HG02938 (cell line): ENCODE data around the gene FAM156B.
"Not testable (repeated sequence)": the region's sequence is repeated elsewhere in the genome, so short reads cannot be mapped to it uniquely, and the experiment has no call there.

ENCODE experiments used
- ATAC-seq: cut with Tn5 transposase; IDR thresholded peaks from one replicate; pipeline ENCODE4 v1.9.1; 2021; ENCODE audit warnings: mild to moderate bottlenecking, moderate library complexity; ENCODE audit not compliant: unreplicated experiment

FAM156B gene

DNA sequence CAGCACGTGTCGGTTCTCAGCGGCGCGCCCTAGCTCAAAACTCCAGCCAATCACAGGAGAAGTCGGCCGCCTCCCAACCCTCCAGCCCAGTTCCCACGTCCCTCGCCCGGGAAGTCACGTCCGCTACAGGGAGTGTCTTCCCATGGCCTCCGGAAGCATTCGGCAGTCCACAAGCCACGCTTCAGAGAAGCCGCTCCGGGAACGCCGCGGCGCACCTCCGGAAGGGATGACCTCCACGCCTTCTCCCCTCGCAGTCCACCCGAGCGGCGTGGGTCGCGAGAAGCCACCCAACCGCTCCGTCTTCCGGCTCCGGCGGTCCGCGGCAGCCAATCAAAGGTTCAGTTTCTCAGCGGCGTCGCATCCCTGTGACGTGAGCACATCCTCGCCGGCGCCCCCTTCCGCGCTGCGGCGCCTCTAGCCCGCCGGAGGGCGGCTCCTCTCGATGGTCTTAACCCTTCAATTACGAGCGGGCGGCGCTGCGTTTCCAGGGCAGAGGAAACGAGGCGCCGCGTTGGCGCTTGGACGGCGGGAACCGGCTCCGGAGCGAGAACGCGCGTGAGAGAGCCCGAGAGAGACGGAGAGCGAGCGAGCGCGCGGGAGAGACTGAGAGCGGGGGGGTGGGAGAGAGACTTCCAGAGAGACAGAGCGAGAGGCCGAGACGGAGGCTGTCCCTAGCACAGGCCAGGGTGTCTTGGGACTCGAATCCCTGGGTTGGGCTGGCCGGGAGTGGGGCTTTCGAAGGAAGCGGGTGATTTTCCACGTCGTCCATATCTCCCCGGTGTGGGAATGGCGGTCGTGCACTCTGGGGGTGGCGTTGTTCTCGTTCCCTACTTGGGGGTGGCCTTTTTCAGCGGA is at the start of gene FAM156B:
TSS of gene FAM156B (plus strand) at position 476 of the 855 bp plus-strand sequence. CDS start 9,896 bp downstream, outside the sequence.
- peak; percentile 83 for ATAC-seq

DNA sequence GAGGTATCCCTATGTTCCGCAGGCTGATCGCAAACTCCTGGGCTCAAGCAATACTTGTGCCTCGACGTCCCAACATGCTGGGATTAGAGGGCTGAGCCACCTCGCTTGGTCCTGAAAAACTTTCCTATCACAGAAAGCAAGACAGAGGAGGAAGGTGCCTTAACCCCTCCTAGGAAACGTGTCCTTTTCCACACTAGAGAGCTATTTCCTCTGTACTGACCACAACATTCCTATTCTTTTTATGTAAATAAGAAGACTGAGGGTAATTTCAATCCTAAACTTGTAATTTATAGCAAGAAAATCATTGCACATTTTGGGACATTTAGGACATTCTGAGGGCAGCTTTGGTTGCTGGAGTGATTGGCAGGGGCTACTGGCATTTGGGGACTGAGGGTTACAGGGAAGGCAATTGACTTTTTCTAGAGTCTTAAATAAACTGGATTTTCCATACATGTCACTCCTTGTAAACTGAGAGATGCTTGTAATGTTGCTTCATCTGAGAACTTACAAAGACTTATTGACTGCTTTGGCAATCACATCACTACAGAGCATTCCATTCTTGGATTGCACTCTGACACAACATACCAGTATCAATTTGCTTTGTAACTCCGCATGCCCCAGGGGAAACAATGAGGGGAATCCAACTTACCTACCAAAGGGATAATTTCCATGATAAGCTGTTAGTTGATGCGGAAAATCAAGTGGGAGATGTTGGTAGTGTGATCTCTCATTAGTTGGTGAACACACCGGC is 44.8 kb upstream of the FAM156B start:
- ATAC-seq = no peak

DNA sequence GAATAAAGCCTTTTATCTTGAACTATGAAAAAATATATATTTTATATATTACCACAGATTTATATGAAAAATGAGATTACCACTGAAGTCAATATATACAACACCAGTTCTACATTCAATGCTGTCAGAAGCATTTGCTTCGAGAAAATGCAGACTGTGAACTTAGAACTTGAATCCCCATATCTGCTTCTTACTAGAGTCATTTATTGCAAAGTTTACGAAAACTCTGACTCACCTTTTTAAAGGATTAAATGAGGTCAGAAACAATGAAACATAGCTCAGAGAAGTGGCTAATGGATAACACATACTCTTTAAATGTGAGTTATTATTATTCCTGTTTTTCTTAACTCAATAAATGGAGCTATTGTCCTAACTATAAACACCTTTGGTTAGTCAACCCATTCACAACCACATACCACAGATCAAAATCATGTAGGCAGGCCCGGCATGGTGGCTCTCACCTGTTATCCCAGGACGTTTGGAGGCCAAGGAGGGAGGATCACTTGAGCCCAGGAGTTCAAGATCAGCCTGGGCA is 40.1 kb upstream of the FAM156B start:
- not testable (repeated sequence) for ATAC-seq

DNA sequence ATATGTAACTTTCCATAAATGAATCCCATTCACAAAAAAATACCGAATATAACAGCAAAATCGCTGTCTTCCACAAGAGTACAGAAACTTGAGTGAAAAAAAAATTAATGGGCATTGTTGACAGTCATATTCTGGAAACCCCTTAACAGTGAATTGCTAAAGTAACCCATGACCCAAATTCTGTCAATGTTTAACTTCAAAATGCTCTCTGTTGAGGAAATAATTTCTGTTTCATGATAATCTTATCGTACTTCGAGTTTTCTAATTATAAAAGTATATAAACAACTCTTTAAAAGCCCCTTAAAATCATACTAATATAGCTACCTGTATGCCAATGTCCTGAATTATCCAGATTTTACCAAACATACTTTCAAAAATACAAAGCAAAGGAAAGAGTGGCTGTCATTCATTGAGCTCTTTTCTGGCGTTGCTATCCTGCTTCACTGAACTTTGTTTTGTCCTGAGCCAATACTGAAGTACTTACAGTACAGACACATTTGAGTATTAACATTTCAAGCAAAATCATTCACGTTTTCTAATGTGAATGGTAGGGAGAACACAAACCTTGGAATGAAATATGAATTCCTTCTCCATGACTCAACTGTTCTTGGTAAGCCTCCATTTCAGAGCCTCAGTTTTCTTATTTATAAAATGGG is 31.7 kb upstream of the FAM156B start:
- ATAC-seq = no peak

GRCh38 chrX:52867610-52868348 is 29.4 kb upstream of the FAM156B start, which contains the start of gene XAGE3:
TSS of gene XAGE3 (minus strand) at chrX:52868083. CDS start at chrX:52867133, 950 bp downstream.
- ATAC-seq = no peak

DNA sequence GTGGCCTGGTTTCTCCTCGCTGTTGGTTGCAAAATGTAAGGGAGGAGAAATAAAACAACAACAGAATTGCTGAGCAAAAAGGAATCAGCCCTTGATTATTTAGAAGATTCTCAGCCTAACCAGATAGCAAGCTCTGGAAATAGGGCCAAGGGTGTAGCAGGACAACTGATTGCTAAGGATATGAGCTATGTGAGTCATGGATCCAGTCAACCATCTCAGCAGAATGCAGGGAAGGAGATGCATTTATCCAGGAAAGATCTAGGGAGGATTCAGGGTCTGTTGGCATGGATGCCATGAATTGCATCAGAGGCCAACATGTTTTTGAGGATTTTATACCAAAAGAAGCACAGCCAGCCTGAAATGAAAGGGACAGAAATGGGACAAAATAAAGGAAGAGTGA is 27.1 kb upstream of the FAM156B start:
- ATAC-seq = no peak

DNA sequence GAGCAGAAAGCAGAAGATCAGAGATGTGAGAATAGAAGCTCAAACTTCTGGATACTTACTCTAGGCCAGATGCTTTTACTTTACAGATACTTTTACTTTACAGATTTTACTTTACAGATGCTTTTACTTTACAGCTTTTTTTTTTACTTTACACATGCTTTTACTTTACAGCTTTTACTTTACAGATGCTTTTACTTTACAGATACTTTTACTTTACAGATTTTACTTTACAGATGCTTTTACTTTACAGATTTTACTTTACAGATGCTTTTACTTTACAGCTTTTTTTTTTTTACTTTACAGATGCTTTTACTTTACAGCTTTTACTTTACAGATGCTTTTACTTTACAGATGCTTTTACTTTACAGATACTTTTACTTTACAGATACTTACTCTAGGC is 23.3 kb upstream of the FAM156B start:
- not testable (repeated sequence) for ATAC-seq

DNA sequence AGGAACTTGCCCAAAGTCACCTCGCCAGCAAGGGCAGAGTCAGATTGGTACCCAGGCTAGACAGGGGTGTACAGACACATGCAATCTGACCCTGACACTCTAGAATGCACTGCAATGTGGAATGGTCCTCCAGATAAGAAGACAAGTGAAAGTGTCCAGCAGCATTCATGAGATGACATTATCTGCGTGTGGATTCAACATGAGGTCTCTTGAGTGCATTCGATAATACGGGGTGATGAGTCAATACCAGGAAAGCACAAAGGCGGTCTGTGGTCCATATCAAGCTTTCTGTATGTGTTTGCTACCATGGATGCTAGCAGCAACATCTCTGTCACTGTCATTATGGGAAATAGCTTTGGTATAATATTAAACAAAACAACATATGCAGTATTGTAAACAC is 22.5 kb upstream of the FAM156B start:
- no peak for ATAC-seq

- not testable (repeated sequence) for ATAC-seq
These were observed 21.7 kb upstream of the FAM156B start for GRCh38 chrX:52875436-52875835.

DNA sequence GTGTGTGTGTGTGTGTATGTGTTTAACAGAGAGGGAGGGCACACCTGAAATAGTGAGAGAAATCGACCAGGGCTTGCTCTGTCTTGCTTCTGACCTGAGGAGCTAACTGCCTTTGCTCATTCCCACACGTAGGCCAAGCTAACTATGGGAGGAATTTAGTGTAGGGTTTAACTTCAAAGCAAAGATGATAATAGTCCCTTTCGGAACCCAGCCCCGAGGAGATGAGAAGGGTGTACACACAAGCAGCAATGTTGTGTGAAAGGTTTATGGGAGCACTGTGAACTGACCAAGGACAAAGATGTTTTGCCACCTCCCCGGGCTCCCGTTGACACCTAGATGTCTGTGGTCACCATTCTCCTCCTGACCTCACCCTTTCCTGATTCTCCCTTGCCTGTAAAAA is 20.7 kb upstream of the FAM156B start:
- ATAC-seq = not testable (repeated sequence)

GRCh38 chrX:52887459-52887858 is 9.7 kb upstream of the FAM156B start:
- not testable (repeated sequence) for ATAC-seq

DNA sequence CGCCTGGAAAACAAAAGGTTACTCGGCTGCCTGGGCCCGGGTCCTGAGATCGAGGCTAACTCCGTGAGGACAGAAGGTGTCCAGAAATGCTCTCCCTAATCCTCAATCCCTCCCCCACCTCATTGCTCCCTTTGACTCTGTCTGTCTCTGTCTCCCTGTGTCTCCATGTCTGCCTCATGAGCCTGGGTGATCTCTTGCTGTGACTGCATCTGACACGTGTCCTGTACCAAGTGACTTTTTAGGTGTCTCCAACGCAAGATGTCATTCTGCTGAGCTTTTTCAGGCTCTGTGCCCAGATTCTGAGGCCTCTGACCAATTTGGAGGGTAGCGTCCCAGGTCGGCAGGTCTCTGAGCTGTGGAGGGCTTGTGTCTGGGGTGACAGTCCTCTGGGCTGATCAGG is 9.0 kb upstream of the FAM156B start:
- not testable (repeated sequence) for ATAC-seq

- ATAC-seq = peak; percentile 30
These were observed 692 bp upstream of the FAM156B start for GRCh38 chrX:52896438-52896837.

- ATAC-seq = not testable (repeated sequence)
These were observed 8.4 kb downstream of the FAM156B start for GRCh38 chrX:52905531-52905930.

DNA sequence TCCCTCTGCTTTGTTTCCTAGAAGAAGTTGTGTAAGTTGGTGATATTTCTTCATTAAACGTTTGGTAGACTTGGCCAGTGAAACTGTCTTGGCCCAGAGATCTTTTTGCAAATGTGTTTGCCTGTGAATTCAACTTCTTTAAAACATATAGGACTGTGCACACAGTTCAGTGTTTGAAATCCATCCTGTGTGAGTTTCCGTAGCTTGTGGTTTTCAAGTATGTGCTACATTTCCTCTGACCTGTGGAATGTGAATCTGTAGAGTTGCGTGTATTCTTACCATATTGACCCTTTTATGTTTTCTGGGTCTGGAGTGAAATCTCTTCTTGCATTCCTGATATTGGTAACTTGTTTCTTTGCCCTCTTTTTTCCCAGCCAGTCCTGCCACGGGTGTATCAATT is 8.9 kb downstream of the FAM156B start:
- ATAC-seq = not testable (repeated sequence)

GRCh38 chrX:52907137-52907536 is 10.0 kb downstream of the FAM156B start:
- ATAC-seq = not testable (repeated sequence)

DNA sequence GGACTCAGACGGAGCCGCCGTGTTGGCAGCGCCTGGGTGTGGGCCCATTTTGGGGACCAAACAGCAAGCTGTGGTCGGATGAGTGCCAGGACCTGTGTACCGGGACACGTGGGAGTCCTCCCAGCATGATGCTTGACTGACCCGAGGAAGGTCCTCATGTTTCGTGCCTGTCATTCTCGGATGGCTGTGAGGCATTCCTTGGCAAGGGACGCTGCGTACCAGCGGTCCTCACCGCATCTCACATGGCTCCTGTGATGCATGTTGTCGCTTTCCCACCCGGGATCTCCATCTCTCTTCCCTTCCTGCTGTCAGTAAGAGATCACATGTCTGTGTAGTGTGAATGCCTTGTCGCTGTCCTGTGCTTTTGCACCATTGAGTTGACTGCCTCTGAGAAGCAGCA is 10.8 kb downstream of the FAM156B start:
- ATAC-seq = not testable (repeated sequence)

GRCh38 chrX:52909313-52909969 is 12.3 kb downstream of the FAM156B start:
- ATAC-seq = not testable (repeated sequence)

- ATAC-seq = not testable (repeated sequence)
These were observed 16.6 kb downstream of the FAM156B start for GRCh38 chrX:52913681-52914080.

- not testable (repeated sequence) for ATAC-seq
These were observed 17.6 kb downstream of the FAM156B start for GRCh38 chrX:52914704-52915103.
